Muscle of leg (tissue), 11 donors: Measurements from ENCODE around the gene NES. TPM values are rescaled to one million over a fixed set of nuclear protein-coding genes. Genes with fewer than 3 reads are reported as not detected.

Experiments used
- DNase-seq: peaks from one replicate; pipeline ENCODE4 v3.0.0; 2013
- H3K27ac ChIP-seq: one replicate; pipeline ENCODE4 v1.5.1; 2013; ENCODE audit warnings: mild to moderate bottlenecking, low read length, control low read depth
- H3K27me3 ChIP-seq: one replicate; pipeline ENCODE4 v1.6.1; 2013; ENCODE audit warnings: low read length; ENCODE audit not compliant: control insufficient read depth, insufficient read depth
- H3K36me3 ChIP-seq: one replicate; pipeline ENCODE4 v1.6.1; 2013; ENCODE audit warnings: low read length; ENCODE audit not compliant: control insufficient read depth, insufficient read depth
- H3K4me1 ChIP-seq: one replicate; pipeline ENCODE4 v1.6.1; 2013; ENCODE audit warnings: low read length; ENCODE audit not compliant: control insufficient read depth, insufficient read depth
- H3K4me3 ChIP-seq: one replicate; pipeline ENCODE4 v1.5.1; 2013; ENCODE audit warnings: low read length, control low read depth
- H3K9me3 ChIP-seq: replicated peaks from 2 replicates; pipeline ENCODE4 v1.6.1; 2013; ENCODE audit warnings: low read depth, low read length; ENCODE audit not compliant: control insufficient read depth
- WGBS: methylation state at CpG from one replicate; pipeline ENCODE4 v1.1.5; 2013; ENCODE audit warnings: missing lambda C conversion rate; ENCODE audit not compliant: insufficient coverage; 5-methylcytosine and 5-hydroxymethylcytosine counted together
- polyA plus RNA-seq, 8 donors: library from polyadenylated mRNA; unstranded; fragments of 120-200 nt; gene quantifications; one replicate each; pipeline versions ENCODE4 v1.2.1 to v1.2.3, GENCODE V29; 2013; ENCODE audit warnings: inconsistent platforms in 1 of 8, low replicate concordance in 1 of 8; ENCODE audit not compliant: insufficient read length in 8 of 8, insufficient read depth in 1 of 8
- total RNA-seq: library from RNA; stranded (reverse); fragments of 120-200 nt; gene quantifications from one replicate; pipeline ENCODE4 v1.2.4, GENCODE V29; 2013

The NES gene
- total and polyA plus RNA-seq, 9 donors, result 590 to 1,263 (median 856) TPM

DNA sequence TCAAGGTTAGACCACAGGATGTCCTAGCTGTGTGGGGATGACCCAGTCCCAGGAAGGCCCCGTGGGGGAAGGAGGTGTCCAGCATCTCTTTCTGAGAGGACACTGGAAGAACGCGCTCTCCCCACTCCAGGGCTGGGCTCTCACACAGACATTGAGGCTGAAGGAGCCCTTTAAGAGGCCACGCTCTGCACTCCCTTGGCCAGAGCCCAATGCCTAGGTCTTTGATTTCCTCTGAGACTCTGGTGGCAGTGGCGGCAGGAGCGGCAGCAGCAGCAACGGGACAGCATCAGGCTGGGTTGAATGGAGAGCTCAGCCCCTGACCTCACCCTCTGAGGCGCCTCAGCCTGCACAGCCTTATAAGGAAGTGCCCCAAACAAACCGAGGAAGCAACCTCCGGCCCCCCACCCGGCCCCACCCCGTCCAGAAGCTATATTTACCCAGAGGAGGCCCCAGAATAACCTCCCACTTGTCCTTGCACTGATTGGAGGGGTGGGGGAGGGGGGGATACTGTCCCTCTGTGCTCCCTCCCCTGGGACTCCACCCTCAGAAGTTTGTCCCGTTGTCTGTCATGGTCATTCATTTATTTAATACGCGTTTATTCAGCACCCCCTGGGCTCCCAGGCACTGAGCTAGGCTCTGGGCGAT lies 12.3 kb downstream of the NES start:
- H3K27me3 ChIP-seq, result no peaks in the 10 kb centered on the region
- DNase-seq, result peak; percentile 81
- WGBS, result 15% methylated on average over 9 of the region's 16 CpGs
- H3K4me1 ChIP-seq, result peaks cover 99% of the 10 kb centered on the region
- no peaks in the 10 kb centered on the region for H3K9me3 ChIP-seq
- peak overlapping the region; percentile 21 for H3K4me3 ChIP-seq
- peak overlapping the region; percentile 97 for H3K27ac ChIP-seq
- no peaks in the 10 kb centered on the region for H3K36me3 ChIP-seq

DNA sequence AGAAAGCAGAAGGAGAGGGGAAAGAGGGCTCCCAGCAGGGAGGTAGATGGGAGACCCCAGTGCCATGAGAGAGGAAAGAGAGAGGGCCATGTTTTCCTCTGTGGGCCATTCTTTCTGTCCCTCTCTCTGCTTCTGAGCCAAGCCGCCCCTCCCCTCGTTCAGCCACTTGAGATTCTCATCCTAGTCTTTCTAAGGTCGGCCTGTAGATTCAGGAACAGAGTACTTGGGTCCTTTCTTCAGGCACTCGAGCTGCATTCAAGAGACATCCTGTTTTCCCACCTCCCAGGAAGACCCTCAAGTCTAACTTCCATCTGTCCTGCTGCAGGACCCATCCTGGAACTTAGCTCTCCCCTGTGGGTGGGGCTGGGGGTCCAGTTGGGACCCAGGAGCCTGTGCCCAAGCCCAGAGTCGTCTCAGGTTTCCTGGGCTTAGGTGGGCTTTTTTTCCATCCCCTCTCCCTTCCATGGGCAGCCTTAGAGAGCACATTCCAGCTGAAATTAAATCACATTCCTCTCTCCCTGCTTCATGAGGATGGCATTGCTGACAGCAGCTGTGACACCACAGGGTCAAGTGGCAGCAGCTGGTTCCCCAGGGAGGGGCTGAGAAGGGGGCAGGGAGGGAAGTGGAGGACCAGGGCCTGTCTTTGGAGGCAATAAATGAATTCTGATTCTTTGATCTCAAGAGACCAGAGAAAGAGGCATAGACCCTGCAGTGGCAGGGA lies 13.0 kb downstream of the NES start:
- Histone ChIP-seq H3K27me3 (no peaks in the 10 kb centered on the region), H3K4me1 (peaks cover 99% of the 10 kb centered on the region), H3K27ac (peak overlapping the region; percentile 97), H3K9me3 (no peaks in the 10 kb centered on the region), H3K4me3 (peak overlapping the region; percentile 21), H3K36me3 (no peaks in the 10 kb centered on the region)
- DNase-seq, result peak; percentile 86
- 19% methylated on average over 5 of the region's 5 CpGs for WGBS

DNA sequence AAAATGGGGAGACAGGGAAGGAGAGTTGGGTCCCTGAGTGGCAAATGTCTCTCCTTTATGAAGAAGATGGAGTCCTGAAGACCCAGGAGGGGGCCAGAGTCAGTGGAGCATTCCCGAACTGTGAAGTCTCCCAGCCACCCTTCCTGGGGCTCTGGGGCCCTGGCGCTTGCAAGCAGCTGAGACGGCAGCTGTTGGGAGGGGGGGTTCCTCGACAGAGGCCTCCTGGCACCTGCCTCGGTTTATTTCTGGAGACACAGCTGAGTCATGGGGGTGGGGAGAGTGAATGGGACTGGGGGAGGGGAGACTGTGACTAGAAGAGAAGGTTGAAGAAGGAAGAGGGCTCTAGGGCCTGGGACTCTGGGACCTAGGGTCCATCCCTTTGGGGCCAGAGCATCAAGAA lies 14.0 kb downstream of the NES start:
- peaks cover 90% of the 10 kb centered on the region for H3K4me1 ChIP-seq
- no peaks in the 10 kb centered on the region for H3K36me3 ChIP-seq
- no peak overlapping the region for H3K4me3 ChIP-seq
- 16% methylated on average over 5 of the region's 5 CpGs for WGBS
- DNase-seq, result peak; percentile 95
- H3K9me3 ChIP-seq, result no peaks in the 10 kb centered on the region
- peaks cover 6% of the 10 kb centered on the region for H3K27me3 ChIP-seq
- peak overlapping the region; percentile 97 for H3K27ac ChIP-seq

- Histone ChIP-seq H3K27ac (peak overlapping the region; percentile 97), H3K36me3 (no peaks in the 10 kb centered on the region), H3K27me3 (peaks cover 10% of the 10 kb centered on the region), H3K4me3 (no peak overlapping the region), H3K9me3 (no peaks in the 10 kb centered on the region), H3K4me1 (peaks cover 89% of the 10 kb centered on the region)
- DNase-seq, result no peak
- WGBS, result 35% methylated on average over 5 of the region's 5 CpGs
Measured at GRCh38 chr1:156662800-156663055, 14.5 kb downstream of the NES start.

GRCh38 chr1:156662005-156662799 lies 15.0 kb downstream of the NES start:
- H3K36me3 ChIP-seq, result no peaks in the 10 kb centered on the region
- DNase-seq, result peak; percentile 57
- peak overlapping the region; percentile 97 for H3K27ac ChIP-seq
- peaks cover 89% of the 10 kb centered on the region for H3K4me1 ChIP-seq
- no peaks in the 10 kb centered on the region for H3K9me3 ChIP-seq
- no peak overlapping the region for H3K4me3 ChIP-seq
- 35% methylated on average over 8 of the region's 12 CpGs for WGBS
- peaks cover 15% of the 10 kb centered on the region for H3K27me3 ChIP-seq

DNA sequence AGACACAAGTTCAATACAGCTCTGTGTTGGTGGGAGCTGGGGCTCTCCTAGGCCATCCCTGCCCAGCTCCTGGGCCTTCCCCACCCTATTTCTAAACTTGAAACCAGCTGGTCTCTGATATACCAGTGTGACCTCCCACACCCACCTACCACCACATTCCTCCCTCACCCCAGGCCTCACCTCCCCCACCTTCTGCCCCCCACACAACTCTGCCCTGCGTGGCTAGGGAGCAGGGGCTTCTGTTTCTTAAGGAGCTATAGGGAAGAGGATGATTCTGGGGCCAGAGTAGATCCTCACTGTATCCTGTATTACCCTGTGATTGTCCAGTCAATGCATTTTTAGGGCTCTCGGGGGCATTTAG lies 16.5 kb downstream of the NES start:
- 100% methylated on average over 1 of the region's 2 CpGs for WGBS
- Histone ChIP-seq H3K9me3 (no peaks in the 10 kb centered on the region), H3K36me3 (no peaks in the 10 kb centered on the region), H3K4me3 (peak overlapping the region; percentile 18), H3K4me1 (peaks cover 82% of the 10 kb centered on the region), H3K27ac (peak overlapping the region; percentile 97), H3K27me3 (peaks cover 29% of the 10 kb centered on the region)
- DNase-seq, result peak; percentile 25

GRCh38 chr1:156659988-156660751 lies 17.0 kb downstream of the NES start:
- H3K27me3 ChIP-seq, result peaks cover 35% of the 10 kb centered on the region
- peak overlapping the region; percentile 18 for H3K4me3 ChIP-seq
- no peaks in the 10 kb centered on the region for H3K36me3 ChIP-seq
- H3K4me1 ChIP-seq, result peaks cover 76% of the 10 kb centered on the region
- H3K9me3 ChIP-seq, result no peaks in the 10 kb centered on the region
- WGBS, result 1% methylated on average over 24 of the region's 38 CpGs
- peak; percentile 98 for DNase-seq
- H3K27ac ChIP-seq, result peak overlapping the region; percentile 97

DNA sequence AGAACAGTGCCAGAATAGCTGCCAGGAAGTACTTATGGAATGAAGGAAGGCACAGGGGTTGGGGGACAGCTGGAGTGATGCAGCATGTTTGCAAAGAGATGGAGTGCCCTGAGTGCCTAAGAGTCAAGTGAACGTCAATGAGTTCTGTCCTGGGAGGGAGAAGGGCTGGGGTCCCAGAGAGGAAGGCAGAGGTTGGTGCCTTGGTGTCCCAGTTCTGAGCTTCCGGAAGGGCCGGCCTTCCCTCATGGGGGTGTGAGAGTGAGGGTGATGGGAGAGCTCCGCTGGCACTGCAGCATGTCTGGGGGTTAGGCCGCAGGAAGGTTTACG lies 17.6 kb downstream of the NES start:
- no peaks in the 10 kb centered on the region for H3K9me3 ChIP-seq
- peak overlapping the region; percentile 38 for H3K27ac ChIP-seq
- peaks cover 40% of the 10 kb centered on the region for H3K27me3 ChIP-seq
- H3K36me3 ChIP-seq, result no peaks in the 10 kb centered on the region
- no peak for DNase-seq
- 19% methylated on average over 6 of the region's 6 CpGs for WGBS
- H3K4me1 ChIP-seq, result peaks cover 71% of the 10 kb centered on the region
- H3K4me3 ChIP-seq, result no peak overlapping the region

DNA sequence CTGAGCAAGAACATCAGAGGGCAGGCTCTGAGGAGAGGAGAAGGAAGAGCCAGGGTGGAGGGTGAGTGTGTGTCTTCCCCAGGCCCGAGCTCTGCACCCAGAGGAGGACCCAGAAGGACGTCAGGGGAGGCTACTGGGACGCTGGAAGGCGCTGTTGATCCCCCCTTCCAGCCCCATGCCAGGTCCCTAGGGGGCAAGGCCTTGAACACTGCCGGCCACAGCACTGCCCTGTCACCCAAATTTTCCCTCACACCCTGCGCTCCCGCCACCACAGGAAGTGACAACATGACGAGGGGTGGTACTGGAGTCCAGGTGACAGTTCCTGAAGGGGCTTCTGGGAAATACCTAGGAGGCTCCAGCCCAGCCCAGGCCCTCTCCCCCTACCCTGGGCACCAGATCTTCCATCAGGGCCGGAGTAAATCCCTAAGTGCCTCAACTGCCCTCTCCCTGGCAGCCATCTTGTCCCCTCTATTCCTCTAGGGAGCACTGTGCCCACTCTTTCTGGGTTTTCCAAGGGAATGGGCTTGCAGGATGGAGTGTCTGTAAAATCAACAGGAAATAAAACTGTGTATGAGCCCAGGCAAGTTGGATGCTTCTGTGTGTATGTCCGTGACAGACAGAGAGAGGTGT lies 18.1 kb downstream of the NES start:
- H3K4me1 ChIP-seq, result peaks cover 65% of the 10 kb centered on the region
- peaks cover 46% of the 10 kb centered on the region for H3K27me3 ChIP-seq
- H3K9me3 ChIP-seq, result no peaks in the 10 kb centered on the region
- DNase-seq, result peak; percentile 32
- no peaks in the 10 kb centered on the region for H3K36me3 ChIP-seq
- no peak overlapping the region for H3K4me3 ChIP-seq
- WGBS, result 78% methylated on average over 4 of the region's 10 CpGs
- H3K27ac ChIP-seq, result no peak overlapping the region
